Lower leg skin (tissue), 4 donors: ENCODE data around the gene PLEKHJ1. TPM values are rescaled to one million over a fixed set of nuclear protein-coding genes. Genes with fewer than 3 reads are reported as not detected.

Experiments
- DNase-seq, 2 donors: peaks; one replicate each; pipeline ENCODE4 v3.0.0-alpha.2; 2019; ENCODE audit warnings: low spot score in 2 of 2
- H3K4me3 ChIP-seq: fragments of 200-600 bp; sonication (generic); 2 replicates; pipeline ENCODE4 v1.5.1; 2017; ENCODE audit warnings: mild to moderate bottlenecking, low read depth; ENCODE audit not compliant: poor library complexity, severe bottlenecking
- CTCF ChIP-seq, 3 donors: fragments of 450-650 bp; IDR thresholded peaks; one replicate each; pipeline ENCODE4 v1.5.1; 2016; ENCODE audit warnings: antibody characterized with exemption in 3 of 3, mild to moderate bottlenecking in 3 of 3, moderate library complexity in 2 of 3
- POLR2A ChIP-seq, 2 donors: fragments of 450-650 bp; IDR thresholded peaks; one replicate each; pipeline ENCODE4 v1.6.1; 2016 to 2017; ENCODE audit warnings: antibody characterized with exemption in 2 of 2, mild to moderate bottlenecking in 1 of 2, moderate library complexity in 1 of 2
- WGBS, 2 donors: methylation state at CpG; one replicate each; pipeline ENCODE4 v1.1.5; 2018; 5-methylcytosine and 5-hydroxymethylcytosine counted together
- intact Hi-C: fragments of 100-400 bp; cut with DNase I; formaldehyde crosslinking; loops from one replicate; pipeline ENCODE4 v1.15.0; 2023; ENCODE audit warnings: low total_unique reads
- total RNA-seq, 4 donors: library from RNA; depleted of rRNA; stranded (reverse); fragments of >200 nt; gene quantifications; one replicate each; pipeline ENCODE4 v1.1.0, GENCODE V29; 2016

Gene PLEKHJ1
- total RNA-seq, 4 donors from 2014 or later = 52.2 to 80.5 (median 70.0) TPM

GRCh38 chr19:2244486-2244885 is 8.4 kb upstream of the PLEKHJ1 start:
- no peak for DNase-seq
- no peak for TF ChIP-seq CTCF (IDR thresholded peaks at IDR 0.05)
- TF ChIP-seq POLR2A (IDR thresholded peaks at IDR 0.05) = no peak
- 91 to 94% methylated on average over 21 of the region's 21 CpGs for WGBS, 2 donors
- intact Hi-C loops = no loop called here
- H3K4me3 ChIP-seq = no peak overlapping the region

DNA sequence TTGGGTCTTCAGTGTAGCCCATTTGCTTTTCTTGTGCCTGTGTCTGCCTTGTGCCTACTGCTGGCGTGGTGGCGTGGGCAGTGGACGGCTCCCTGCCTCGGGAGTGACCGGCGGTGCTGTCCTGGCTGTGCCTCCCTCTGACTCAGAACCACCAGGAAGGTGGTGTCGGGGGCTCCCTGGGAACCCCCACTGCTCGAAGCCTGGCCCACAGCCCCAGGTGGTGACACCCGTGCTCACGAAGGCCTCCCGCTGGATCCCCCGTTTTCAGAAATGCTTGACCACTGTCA is 7.9 kb upstream of the PLEKHJ1 start:
- no peak for TF ChIP-seq CTCF (IDR thresholded peaks at IDR 0.05)
- no peak for TF ChIP-seq POLR2A (IDR thresholded peaks at IDR 0.05)
- 84 to 100% methylated on average over 4 to 5 of the region's 12 CpGs for WGBS, 2 donors
- no peak for DNase-seq
- H3K4me3 ChIP-seq = no peak overlapping the region
- intact Hi-C loops = no loop called here

GRCh38 chr19:2243274-2244124 is 7.4 kb upstream of the PLEKHJ1 start:
- intact Hi-C loops = no loop called here
- no peak for DNase-seq

DNA sequence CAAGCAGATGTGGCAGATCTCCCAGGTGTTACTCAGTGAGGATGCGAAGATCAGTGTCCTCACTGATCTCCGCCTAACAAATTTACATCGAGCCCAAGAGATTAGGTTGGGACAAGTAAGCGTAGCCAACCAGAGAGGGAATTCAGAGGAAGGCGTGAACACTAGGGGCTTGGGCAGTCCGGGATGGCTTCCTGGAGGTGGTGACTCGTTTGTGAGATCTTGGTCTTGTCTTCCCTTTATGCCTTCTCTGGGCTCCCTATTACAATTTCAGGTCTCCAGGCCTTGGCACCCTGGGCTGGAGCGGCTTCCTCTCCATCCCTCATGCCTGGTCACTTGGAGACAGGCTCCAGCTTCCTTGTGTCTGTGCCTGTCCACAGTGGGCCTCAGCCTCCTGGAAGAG is 6.7 kb upstream of the PLEKHJ1 start:
- no peak overlapping the region for H3K4me3 ChIP-seq
- DNase-seq = no peak
- WGBS, 2 donors = 89 to 93% methylated on average over 8 of the region's 8 CpGs
- intact Hi-C loops = no loop called here
- no peak for TF ChIP-seq POLR2A (IDR thresholded peaks at IDR 0.05)
- no peak for TF ChIP-seq CTCF (IDR thresholded peaks at IDR 0.05)

More at GRCh38 chr19:2243274-2244124, 7.4 kb upstream of the PLEKHJ1 start:
- 77 to 85% methylated on average over 18 to 25 of the region's 32 CpGs for WGBS, 2 donors
- no peak overlapping the region for H3K4me3 ChIP-seq
- no peak for TF ChIP-seq POLR2A (IDR thresholded peaks at IDR 0.05)
- TF ChIP-seq CTCF (IDR thresholded peaks at IDR 0.05) = no peak

DNA sequence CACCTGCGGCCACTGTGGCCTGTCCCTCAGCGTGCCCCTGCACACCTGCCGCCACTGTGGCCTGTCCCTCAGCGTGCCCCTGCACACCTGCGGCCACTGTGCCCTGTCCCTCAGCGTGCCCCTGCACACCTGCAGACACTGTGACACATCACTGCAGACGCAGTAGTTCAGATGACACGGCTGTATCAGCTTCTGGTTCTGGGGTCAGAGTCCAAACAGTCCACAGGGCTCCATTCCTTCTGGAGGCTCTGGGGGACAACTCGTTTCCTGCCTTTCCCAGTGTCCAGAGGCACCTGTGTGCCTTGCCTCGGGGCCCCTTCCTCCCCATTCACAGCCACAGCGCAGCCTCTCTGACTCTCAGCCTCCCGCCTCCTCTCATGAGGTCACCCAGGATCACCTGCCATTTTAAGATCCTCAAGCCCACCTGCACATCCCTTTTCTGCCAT is 6.0 kb upstream of the PLEKHJ1 start:
- no peak for DNase-seq
- 82 to 86% methylated on average over 12 of the region's 12 CpGs for WGBS, 2 donors
- no peak overlapping the region for H3K4me3 ChIP-seq
- intact Hi-C loops = no loop called here
- TF ChIP-seq POLR2A (IDR thresholded peaks at IDR 0.05) = no peak
- TF ChIP-seq CTCF (IDR thresholded peaks at IDR 0.05) = no peak
